ENCODE data around the gene RALA.
A peak's percentile ranks its signal among the peaks of the same experiment; 100 is the strongest.

DNA sequence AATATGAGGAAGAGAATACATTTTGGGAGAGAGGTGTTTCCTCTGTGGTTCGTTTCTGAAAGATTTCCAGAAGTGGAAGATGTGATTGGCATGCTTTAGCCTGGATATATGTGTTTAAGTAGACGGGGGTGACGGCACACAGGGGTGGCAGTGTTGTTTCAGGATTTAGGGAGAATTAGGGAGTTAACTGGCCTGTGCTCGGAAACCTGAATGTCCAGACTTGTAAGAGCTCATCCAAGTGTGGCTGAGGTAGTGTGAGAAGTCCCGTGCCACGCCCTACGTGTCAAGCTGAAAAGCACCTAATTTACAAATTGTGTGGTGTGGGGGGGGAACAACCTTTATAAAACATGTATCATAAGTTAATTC is 1.1 kb downstream of the RALA start:
- TF ChIP-seq, protein P1, sequence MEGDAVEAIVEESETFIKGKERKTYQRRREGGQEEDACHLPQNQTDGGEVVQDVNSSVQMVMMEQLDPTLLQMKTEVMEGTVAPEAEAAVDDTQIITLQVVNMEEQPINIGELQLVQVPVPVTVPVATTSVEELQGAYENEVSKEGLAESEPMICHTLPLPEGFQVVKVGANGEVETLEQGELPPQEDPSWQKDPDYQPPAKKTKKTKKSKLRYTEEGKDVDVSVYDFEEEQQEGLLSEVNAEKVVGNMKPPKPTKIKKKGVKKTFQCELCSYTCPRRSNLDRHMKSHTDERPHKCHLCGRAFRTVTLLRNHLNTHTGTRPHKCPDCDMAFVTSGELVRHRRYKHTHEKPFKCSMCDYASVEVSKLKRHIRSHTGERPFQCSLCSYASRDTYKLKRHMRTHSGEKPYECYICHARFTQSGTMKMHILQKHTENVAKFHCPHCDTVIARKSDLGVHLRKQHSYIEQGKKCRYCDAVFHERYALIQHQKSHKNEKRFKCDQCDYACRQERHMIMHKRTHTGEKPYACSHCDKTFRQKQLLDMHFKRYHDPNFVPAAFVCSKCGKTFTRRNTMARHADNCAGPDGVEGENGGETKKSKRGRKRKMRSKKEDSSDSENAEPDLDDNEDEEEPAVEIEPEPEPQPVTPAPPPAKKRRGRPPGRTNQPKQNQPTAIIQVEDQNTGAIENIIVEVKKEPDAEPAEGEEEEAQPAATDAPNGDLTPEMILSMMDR (conservative IDR thresholded peaks at IDR 0.05 in 1 of 2, IDR thresholded peaks at IDR 0.05 in 1 of 2; ENCODE audit: extremely low read depth in 1 of 2, insufficient read depth in 1 of 2, low read depth in 1 of 2, low read length in 2 of 2): peak in 1 of 2 donors; percentile 3
- no peak for TF ChIP-seq EZH2 (IDR thresholded peaks at IDR 0.05; ENCODE audit: borderline replicate concordance, low read length)

Measured in mammary epithelial cell (primary cell).